MV-4-11 (cell line): ENCODE measurements around the gene RASGRP4.
A peak's percentile ranks its signal among the peaks of the same experiment; 100 is the strongest.
"Not testable (repeated sequence)": the region's sequence is repeated elsewhere in the genome, so short reads cannot be mapped to it uniquely, and the experiment has no call there.

Experiments
- DNase-seq: peaks from one replicate; lab custom pipeline; 2025; lab: John Stamatoyannopoulos, UW

The RASGRP4 gene

DNA sequence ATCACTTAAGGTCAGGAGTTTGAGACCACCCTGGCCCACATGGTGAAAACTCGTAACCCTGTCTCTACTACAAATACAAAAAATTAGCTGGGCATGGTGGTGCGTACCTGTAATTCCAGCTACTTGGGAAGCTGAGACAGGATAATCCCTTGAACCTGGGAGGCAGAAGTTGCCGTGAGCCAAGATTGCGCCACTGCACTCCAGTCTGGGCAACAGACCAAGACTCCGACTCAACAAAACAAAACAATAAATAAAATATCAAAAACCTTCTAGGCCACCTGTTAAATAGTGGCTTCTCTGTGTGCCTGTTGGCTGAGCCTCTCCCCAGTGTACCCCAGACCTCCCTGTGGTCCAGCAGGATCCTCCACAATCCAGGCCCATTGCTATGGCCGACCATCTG lies 54.9 kb downstream of the RASGRP4 start:
- DNase-seq: no peak

DNA sequence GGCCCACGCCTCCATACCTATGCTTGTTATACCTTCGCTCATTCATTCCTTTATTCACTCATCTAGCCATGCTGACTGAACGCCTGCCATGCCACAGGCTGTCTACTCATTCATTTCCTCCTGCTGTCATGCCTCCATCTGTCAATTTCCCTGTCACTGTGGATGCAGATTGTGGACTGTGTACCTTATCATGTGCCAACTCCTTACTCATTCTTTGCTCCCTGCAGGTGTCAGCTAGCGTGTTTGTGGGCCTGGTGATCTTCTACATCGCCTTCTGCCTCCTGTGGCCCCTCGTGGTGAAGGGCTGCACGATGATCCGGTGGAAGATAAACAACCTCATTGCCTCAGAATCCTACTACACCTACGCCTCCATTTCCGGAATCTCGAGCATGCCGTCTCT lies 55.7 kb downstream of the RASGRP4 start:
- no peak for DNase-seq

DNA sequence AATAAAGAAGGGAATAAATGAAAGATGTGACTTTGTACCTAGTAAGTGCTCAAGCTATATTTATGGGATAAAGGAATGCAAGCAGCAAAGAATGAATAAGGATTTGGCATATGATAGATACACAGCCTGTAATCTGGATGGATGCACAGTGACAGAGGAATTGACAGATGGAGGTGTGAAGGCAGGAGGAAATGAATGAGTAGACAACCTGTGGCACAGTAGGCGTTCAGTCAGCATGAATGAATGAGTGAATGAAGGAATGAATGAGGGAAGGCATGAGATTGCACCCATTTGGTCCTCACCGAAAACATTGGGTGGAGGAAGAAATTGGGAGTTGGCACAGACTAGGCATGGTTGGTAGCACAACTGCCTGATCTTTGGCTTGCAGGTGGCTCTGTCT lies 56.4 kb downstream of the RASGRP4 start:
- DNase-seq: no peak

DNA sequence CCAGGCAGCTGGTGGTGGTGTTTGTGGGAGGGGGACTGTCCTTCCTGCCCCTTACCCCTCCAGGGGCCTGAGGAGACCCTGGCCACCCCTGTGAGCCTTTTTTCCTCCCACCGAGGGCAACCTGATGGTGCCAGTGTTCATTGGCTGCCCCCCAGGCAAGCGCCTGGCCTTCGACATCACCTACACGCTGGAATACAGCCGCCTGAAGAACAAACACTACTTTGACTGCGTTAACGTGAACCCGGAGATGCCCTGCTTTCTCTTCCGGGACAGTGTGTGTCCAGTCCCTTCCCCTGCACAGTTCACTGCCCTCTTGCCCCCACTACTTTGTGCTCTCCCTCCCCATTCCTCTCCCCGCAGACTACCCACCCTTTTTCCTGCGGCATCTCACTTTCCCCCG lies 59.0 kb downstream of the RASGRP4 start:
- no peak for DNase-seq

DNA sequence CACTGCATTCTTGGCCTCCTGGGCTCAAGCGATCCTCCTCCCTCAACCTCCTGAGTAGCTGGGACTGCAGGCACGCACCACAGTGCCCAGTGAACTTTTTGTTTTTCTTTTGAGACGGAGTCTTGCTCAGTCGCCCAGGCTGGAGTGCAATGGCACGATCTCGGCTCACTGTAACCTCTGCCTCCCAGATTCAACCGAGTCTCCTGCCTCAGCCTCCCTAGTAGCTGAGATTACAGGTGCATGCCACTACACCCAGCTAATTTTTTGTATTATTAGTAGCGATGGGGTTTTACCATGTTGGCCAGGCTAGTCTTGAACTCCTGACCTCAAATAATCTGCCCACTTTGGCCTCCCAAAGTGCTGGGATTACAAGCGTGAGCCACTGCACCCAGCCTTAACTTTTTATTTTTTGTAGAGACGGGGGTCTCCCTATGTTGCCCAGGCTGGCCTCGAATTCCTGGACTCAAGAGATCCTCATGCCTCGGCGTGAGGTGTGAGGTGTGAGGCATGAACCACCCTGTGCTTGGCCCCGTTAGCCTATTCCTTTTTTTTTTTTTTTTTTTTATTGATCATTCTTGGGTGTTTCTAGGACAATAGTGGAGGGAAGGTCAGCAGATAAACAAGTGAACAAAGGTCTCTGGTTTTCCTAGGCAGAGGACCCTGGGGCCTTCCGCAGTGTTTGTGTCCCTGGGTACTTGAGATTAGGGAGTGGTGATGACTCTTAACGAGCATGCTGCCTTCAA lies 62.9 kb downstream of the RASGRP4 start:
- DNase-seq: not testable (repeated sequence)

DNA sequence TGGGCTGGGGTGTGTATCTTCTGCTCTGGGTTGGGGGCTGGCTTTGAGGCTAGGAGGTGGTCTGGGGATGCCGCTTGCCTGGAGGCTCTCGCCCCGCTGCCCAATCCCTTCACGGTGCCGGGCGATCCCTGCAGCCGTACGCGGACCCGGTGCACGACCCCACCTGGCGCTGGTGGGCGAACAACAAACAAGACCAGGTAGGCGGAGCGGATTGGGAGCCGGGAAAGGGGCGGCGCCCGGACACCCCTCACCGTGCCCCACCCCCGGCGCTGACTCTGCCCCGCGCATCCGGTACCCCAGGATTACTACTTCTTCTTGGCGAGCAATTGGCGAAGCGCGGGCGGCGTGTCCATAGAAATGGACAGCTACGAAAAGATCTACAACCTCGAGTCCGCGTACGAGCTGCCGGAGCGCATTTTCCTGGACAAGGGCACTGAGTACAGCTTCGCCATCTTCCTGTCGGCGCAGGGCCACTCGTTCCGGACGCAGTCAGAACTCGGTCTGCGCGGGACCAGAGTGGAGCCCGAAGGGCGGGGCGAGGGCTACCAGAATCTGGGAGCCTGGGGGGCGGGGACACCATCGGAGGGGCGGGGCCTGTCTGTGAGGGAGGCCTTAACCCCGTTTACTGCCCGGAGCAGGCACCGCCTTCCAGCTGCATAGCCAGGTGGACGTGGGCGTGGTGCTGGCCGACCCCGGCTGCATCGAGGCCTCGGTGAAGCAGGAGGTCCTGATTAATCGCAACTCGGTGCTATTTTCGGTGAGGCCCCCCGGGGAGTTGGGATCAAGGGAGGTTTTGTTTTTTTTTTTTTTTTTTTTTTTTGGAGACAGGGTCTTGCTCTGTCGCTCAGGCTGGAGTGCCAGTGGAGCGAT lies 63.7 kb downstream of the RASGRP4 start:
- peak; percentile 60 for DNase-seq

DNA sequence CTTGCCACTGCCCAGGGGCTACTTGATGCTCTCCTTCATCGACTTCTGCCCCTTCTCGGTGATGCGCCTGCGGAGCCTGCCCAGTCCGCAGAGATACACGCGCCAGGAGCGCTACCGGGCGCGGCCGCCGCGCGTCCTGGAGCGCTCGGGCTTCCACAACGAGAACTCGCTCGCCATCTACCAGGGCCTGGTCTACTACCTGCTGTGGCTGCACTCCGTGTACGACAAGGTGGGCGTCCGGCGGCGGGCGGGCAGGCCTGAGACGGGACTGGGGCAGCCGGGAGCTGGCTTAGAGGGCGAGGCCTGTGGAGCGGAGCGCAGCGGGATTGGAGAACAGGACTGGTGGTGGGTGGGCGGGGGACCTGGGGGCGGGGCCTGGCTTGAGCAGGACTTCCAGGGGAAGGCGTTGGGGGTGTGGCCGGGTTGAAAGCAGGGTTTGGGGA lies 64.4 kb downstream of the RASGRP4 start:
- peak; percentile 70 for DNase-seq

DNA sequence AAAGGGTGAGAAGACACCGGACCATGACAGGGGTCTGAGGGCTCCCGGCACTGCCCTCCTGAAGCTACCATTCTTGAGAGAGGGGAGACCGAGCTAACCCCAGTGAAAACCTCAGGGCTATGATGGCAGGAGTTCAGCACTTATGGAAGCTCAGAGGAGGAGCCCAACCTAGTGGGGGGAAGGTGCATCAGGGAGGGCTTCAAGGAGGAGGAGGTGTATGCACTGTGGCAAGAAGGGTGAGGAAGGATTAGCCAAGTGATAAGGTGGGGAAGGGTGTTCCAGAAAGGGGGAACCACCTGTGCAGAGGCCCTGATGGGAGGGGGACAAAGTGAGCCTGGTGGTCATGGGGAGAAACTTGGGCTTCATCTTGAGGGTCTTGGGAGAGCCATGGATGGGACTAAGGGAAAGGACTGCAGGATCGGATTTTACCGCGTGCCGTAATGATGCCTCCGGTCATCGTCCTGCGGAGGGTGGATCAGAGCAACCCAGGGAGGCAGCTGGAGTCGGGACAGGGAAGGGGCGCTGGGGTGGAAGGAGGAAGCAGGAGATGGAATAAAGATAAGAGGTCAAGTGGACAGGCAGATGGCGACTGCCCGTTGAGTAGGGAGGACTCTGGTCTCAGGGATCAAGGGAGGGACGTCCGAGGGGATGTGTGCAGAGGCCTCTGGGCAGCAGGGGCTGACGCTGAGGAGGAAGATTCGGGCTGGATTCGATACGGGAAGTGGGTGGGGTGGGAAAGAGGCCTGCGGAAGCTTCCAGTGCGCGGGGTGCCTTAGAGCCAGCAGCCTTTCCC lies 65.0 kb downstream of the RASGRP4 start:
- DNase-seq: no peak

DNA sequence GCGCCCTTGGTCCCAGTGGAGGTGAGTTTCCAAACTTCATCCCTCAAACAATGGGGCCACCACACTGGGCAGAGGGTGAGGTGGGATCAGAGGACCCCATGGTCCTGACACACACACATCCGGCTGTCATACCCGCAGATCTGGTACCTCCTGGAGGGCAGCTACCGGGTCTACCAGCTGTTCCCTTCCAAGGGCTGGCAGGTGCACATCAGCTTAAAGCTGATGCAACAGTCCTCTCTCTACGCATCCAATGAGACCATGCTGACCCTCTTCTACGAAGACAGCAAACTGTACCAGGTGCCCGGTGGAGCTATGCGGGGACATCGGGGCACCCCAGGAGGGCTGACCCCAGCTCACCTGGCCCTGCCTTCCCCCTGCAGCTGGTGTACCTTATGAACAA lies 65.7 kb downstream of the RASGRP4 start:
- DNase-seq: no peak

DNA sequence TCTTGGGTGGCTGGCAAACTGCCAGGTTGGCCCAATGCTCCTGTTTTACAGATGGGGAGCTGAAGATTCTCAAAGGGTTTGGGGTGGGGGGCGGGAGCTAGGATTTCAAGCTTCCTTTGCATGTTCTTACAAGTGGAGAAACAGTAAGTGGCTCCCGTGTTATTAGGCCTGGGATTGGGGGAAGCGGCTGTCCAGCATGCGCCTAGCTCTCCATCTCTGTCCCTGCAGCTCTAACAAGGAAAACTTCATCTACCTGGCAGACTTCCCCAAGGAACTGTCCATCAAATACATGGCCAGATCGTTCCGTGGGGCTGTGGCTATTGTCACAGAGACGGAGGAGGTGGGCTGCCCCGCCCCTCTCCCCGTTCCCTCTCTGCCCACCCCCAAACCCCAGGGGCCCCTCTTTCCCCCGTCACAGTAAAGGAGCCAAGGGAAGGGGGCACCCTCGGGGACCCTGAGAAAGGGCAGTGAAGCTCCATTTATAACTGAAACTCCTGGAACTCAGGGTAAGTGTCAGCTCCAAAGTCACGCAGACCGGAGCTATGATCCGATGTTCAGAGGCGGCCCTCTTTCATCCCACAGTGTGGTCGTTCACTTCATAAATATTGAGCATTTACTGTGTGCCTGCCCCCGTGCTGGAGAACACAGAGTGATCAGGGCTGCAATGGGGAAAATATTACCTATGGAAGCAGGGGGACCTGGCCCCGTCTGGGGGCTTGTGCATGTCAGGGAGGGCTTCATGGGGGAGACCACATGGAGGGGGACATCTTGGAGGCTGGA lies 66.6 kb downstream of the RASGRP4 start:
- no peak for DNase-seq
